CD4-positive, alpha-beta T cell treated with Interleukin-15 for 1 hour (primary cell): ENCODE results near the gene PRKG1.
"Not testable (repeated sequence)": the region's sequence is repeated elsewhere in the genome, so short reads cannot be mapped to it uniquely, and the experiment has no call there.

Experiments
- DNase-seq: peaks from one replicate; pipeline ENCODE4 v3.0.0-alpha.2; 2020

The PRKG1 gene

DNA sequence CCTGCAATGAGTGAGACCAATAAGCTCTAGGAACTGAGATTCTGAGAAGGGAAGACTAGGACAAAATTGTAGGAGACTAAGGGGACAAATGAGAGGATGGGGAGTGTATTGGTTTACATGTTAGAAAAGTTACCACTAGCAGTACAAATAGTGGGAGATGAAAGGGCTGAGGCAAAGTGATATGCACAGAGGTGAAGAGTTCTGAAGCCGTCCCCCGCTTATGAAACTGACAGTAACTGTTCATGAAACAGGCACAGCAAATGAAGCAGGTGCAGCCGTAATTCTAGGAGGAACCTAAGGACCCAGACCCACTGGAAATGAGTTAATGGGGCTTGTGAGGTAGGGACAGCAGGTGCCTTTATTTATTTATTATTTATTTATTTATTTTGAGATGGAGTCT lies 211.3 kb downstream of the PRKG1 start:
- no peak for DNase-seq

DNA sequence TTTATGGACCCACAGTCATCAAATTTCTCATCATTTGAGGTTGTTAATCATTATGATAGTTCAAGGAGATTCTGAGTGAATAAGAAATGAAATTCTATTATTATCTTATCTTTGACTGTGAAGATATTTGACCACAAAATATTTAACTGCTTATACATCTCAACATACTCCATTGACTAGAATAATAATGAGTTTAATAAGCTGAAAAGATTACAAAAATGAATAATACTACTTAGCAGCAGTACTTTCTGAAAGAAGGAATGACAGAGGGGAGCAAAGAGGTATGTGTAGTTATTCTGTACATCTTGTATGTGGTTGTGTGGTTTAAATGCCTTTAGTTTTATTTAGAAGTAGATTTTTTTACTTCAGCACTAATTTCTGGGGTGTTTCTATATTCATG lies 214.2 kb downstream of the PRKG1 start:
- DNase-seq = no peak

DNA sequence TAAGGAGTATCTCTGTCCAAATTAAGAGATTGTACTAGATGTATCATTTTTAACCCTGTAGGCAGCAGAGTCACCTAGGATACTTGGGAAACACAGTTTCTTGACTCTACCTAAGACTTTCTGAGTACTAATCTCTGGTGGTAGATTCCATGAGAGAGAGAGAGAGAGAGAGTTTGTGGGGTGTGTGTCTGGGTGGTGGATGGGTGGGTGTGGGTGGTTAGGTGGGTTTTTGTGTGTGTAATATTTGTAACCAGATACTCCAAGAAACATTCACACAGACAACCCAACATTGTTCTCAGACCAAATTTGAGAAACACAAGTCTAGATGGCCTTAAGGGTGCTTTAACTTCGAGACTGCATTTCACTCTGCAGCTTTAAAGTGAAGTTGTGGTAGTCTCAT lies 215.2 kb downstream of the PRKG1 start:
- DNase-seq = no peak

DNA sequence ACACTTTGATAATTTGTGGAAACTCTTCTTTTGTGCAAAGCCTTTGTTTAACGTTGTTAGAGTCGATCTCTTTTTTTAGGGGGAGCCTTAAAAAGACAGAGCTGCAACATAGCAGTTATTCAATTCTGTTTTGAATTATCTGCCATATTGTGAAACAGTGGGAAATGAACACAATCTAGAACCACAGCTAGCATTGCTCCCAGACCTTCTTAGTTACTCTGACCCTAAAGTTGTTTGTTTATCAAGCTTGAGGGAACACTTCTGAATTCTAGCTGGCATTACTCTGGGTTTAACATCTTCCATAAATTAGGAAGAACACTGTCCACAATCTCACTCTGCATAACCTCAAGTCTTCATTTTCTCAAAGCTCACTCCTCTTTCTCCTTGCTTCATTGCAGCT lies 217.7 kb downstream of the PRKG1 start:
- DNase-seq = no peak

DNA sequence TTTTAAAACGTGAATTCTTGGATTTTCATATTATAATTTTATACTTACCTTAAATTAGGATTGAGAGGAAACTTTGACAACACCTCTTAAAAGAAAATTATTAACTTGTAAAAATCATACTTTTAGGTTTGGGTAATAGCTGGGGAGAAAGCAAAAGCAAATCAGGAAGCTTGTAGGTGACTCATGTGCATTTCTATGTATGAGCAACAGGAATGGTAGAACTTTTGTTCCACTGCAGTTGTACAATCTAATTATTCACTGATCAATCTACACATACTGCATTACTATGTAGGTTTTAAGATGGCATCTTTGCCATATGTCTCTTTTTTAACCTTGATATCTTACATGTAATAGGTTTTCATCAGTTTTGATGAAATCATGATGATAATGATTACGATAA lies 223.2 kb downstream of the PRKG1 start:
- no peak for DNase-seq

DNA sequence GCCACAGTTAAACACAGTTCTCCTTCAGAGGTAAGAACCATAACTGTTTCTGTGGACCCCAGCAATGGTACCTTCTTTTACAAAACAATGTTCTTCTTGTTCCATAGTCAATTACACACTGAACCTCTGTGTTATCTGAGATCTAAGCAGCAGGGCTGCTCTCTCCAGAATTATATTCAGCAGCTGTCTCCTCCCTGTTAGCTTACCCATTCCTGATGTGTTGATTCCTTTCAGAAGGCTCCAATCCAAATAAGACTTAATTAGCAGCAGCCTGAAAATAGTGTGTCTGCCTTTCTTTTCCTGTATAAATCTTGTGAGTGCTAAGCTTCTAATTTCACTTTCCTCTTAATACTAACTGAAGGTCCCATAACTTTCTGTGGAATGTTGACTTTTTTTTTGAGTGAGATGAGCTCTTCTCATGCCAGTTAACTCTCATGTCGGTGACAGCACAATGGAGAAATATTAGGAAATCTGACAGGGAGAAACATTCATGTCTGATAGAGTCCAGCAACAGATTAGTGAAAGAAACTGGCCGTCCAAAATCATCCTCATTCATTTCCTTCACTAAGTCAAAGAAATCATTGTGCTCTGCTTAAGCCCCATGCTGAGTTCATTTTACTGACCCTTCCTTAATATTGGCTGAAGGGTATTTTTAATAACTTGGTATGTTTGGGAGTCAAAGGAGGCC lies 226.5 kb downstream of the PRKG1 start:
- no peak for DNase-seq

DNA sequence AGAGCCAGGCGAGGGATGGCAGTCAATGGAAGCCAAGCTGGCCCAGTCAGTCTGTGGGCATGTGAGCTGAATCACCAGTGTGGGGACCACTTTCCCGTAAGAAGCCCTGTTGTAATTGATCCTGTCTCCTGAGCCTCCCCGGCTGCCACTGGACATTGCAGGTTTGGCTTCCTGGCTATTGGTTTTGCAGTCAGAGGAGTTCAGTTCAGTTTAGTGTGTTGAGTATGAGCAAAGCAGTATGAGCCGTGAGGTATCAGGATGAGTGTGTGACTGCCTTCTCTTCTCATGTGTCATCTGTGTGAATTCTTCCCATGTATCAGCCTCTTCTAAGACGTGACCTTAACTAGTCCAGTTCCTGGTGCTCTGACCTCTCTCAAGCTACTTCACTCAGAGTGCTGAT lies 227.4 kb downstream of the PRKG1 start:
- DNase-seq = no peak

DNA sequence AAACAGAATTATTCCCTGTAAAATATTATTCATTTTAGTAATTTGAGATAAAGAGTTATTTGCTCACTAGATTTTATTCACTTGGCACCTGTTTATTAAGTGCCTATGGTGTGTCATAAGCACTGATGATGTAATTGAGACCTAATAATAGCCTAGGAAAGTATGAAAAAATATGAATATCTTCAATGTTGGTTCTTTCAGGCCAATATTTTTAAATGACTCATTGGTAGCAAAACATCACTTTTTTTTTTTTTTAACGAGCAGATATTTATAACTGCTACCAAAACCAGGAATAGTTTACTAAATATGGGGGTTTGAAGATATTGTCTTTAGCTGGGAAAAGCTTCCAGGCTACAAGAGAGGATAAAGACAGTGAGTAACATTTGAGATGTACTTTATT lies 228.0 kb downstream of the PRKG1 start:
- no peak for DNase-seq

DNA sequence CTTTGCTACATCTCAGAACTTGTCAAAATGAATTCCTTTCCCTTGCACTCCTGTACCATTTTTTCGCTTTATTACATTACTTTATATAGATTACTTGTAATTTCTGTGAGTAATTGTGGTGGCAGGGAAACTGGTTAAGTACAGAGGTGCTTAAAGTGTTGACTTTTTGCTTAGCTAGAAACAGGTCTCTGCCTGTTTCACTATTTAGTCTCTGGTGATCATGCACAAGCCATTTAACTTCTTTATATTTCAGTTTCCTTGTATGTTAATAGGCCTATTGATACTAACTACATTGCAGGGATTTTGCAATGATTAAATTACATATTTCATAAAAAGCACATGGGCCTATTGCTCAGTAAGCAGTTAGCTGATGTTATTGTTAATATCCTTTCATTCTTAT lies 233.8 kb downstream of the PRKG1 start:
- no peak for DNase-seq

DNA sequence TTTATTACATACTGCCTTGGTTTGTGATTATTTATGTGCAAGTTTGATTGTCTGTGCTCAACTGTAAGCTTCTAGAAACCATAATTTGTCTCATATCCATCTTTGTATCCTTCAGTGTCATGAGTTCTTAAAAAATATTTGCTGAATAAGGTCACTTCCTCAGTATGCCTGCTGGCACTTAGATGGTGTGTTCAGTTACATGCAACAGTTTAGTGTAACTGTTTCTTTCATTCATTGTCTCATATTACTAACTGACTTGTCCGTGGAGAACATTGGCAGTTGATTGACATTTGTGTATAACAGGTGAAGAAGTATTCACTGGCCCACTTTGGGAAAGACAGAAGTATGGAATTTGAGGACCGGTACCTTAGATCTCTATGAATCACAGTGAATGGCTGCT lies 236.9 kb downstream of the PRKG1 start:
- no peak for DNase-seq

DNA sequence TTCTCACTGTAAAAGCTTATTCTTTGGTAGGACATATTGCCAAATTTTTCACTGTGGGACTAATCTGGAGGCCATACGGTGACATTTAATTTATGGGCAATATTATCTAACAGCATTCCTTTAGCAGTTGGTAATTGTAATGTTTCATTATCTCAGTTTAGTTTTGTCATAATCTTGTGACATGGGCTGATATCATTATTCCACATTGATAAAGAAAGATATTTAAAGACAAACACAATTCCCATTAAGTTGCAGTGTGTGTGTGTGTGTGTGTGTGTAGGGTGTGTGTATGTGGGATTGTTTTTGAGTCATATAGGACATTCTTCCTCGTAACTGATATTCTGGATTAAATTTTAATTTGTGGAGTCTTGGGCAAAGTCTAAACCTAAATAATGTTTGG lies 238.5 kb downstream of the PRKG1 start:
- no peak for DNase-seq

DNA sequence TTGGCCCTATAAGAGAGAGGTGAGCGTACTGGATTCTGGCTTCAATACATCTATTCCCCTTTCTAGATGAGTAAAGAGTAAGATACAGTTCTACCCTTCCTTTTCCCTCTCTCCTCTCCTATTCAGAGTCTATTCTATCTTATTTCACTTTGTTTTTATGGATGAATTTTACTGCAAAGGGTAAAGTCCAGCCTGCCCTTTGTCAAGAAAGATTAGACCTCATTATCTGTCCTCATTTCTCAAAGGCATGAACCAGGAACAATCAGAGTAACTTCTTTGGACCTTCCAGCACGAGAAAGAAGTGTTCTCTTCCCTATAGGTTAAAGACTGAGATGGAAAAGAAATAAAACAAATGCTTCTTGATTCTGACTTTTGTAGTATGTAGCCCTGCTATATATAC lies 239.0 kb downstream of the PRKG1 start:
- DNase-seq = no peak

DNA sequence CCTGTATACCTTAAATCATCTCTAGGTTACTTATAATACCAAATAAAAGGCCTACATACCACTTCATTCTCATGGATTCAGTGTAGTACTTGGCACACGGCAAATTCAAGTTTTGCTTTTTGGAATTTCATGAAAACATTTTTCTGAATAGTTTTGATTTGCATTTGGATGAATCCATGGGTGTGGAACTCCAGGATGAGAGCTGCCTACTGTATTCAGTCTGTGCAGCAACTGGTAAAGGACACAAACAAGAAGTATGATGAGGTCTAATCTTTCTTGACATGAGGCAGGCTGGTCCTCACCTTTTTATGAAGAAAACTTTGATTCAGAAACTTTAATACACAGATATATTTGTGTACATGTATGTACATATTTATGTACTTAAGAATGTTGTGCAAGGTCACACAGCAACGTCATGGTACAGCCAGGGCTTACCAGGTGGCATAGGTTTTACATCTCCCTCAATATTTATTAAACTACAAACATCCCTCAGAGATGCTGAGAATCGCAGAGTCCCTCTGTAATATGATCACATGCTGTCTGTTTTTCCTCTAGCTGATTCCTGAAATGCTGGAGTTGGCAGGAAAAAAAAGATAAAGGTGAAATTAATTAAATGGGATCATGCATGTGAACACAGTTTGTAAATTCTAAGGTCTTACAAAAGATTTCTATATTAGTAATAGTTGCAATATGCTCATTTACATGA lies 239.6 kb downstream of the PRKG1 start:
- DNase-seq = no peak

DNA sequence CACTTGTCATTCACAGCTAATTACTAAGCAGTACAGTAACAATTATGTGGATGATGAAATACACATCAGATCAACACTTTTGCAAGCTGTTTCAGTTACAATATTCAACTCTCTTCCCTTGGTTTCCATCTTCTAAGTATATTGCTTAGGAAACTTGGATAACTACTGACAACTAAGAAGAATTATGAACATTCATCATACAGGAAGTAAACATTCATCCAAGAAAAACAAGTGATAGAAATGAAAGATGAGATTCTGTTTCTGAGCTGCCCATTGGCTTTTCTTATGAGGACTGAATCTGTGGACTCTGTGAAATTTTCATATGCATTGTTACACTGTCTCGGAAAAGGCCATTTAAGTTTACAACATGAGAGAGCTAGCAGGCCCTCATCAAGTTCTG lies 240.2 kb downstream of the PRKG1 start:
- DNase-seq = no peak

DNA sequence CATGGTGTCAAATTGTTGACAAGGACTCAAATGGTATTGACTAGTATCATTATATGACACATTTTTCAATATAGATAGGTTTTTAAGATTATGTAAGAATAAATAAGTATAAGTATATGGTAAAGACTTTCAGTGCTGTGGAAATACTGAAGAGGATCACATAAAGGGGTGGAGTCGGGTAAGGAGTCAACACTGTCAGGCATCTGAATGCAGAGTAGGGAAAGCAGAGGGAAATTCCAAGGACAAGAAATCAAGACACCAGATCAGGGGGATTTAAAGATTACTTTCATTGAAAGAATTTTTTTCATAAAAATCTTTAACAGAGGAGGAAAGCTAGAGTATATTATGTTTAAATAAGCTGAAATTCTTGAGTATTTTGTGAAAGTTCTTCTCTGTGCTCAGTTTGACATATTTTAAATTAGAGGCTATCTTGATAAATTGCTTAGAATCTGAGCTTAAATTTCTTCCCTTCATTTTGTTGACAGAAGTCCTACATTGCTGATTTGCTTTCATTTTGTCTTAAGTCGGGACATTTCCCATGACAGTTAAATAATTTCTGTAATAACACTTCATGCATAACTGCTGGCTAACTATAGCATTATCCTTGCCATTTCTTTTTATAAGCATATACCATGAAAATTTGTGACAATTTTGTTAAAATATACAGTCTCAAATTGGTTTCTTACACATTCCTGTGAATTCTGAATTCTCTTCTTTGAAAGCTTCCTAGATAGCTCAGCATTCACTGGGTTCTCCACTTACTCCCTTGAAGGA lies 244.3 kb downstream of the PRKG1 start:
- DNase-seq = no peak

DNA sequence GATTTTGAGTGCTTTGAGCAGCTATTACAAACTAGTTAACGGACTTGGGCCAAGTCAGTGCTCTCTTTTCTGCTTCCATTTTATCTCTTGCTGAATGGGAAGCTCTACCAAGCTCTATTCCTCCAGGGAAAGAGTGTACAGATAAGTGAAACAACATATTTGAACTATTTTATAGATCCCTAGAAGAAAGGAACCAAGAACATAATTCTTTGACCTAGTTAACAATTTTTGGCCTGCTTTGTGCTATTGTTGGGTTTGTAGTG lies 244.8 kb downstream of the PRKG1 start:
- DNase-seq = no peak

DNA sequence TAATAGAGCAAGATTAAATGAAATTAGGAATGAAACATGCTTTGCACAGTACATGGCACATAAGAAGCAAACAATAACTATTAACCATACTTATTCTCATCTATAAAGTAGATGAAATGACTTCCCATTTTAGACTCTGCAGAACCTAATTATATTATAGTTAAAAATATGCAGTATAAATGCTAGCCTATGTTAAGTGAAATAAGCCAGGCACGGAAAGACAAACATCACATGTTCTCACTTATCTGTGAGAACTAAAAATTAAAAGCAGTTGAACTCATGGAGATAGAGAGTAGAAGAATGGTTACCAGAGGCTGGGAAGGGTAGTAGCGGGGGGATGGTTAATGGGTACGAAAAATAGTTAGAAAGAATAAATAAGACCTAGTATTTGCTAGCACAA lies 247.0 kb downstream of the PRKG1 start:
- no peak for DNase-seq

DNA sequence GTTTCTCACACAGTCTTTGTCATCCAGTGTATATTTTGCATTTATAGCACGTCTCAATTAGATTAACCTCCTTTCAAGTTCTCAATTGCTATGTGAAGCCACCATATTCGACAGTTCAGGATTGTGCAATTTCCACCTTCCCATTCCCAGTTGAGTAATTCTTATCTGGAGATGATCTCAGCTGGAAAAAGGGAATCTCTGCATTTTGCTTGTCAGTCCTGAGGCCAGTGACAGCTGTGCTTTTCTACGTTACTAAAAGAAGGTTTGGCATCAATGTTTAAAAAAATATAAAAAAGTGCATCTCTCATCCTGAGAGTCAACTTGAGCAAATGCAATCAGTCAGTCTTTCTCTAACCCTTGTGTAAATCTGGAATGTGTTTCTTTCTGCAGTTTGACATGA lies 247.7 kb downstream of the PRKG1 start:
- DNase-seq = no peak

DNA sequence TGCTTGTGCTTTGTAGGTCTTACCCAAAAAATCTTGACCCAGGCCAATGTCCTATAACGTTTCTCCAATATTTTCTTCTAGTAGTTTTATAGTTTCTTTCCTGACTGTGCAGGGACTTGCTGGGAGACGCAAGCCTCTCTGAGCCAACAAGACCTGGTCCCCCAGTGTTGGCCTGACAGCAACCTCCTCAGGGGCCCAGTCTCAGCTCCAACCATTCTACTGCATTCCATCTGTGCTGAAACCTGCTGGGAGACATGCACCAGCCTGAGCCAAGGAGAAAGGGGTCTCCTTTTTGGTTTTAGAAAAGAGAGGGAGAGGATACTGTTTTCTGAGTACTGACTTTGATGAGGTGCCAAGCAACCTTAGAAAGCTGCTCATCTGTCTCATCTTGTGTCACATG lies 251.4 kb downstream of the PRKG1 start:
- DNase-seq = no peak

DNA sequence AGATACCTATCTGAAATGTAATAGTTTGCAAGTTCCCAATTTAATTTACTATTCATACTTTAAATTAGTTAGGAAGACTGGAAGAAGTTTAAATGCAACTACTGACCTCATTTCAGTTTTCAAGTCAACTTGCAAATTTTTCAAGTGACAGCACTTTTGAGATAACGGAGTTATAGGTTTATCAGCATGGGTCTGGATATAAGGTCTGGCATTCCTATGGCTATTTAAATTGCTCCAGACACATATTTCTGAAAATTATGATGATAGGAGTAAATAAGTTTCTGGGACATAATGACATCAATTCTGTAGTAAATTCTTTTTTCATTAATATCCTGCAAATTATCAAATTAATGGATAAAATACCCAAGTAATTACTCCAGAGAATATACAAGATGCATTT lies 251.9 kb downstream of the PRKG1 start:
- no peak for DNase-seq

DNA sequence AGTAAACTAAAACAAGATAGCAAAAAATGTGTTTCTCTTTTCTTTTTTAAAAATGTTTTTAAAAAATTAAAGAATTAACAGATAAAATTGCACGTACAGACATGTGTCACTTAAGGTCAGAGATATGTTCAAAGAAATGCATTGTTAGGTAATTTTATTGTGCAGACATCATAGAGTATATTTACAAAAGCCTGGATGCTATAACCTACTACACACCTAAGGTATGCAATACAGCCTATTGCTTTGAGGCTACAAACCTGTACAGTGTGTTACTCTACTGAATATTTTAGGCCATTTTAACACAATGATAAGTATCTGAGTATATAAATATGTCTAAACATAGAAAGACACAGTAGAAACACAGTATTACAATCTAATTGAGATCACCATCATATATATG lies 253.1 kb downstream of the PRKG1 start:
- DNase-seq = no peak

DNA sequence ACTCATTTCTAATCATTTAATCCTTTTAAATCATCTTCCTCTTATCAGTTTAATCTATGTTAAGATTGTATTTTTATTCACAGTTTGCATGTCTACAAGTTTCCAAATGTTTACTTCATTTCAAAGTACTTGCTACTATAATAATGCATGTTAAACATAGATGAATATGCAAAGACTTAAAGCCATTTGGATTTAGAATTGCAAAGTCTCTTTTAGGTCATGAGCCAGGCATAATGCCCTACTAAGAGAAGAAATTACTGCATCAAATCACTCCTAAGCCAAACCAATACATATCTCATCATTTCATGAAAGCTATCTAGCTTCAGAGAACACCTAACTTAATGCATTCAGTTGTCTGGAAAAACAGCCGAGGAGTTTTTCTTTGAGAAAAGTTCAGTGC lies 266.1 kb downstream of the PRKG1 start:
- no peak for DNase-seq

DNA sequence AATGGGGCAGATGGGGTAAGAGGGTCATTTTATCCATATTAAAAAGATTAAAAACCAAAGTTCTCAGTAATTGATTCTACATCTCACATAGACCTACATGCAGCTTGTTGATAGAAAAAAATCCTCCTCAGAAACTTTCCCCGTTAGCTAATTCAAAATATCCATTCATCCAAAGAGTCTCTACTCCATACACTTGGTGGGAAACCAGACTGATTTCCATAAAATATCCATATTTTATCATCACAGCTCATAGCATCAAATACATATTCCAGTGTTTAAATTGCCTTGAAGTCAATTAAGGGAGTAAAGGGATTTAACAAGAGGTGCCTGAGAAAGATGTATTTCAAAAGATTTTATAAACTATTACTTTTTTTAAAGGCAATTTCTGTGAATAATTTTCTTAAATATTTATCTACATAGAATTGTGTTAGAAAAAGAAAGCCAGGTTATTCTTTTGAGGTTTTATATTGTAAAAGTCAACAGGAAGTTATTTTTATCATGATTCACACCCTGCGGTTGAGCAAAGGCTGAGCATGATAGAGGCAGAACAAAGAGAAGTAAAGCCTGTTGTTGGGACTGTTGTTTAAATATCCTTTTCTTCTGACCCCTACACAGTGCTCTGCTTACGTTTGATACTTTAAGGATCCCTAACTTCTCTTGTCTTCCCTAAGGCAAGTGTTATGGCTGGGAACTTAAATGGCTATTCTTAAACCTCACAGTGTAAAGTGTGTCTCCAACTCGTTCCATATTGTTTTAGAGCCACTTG lies 266.7 kb downstream of the PRKG1 start:
- no peak for DNase-seq

DNA sequence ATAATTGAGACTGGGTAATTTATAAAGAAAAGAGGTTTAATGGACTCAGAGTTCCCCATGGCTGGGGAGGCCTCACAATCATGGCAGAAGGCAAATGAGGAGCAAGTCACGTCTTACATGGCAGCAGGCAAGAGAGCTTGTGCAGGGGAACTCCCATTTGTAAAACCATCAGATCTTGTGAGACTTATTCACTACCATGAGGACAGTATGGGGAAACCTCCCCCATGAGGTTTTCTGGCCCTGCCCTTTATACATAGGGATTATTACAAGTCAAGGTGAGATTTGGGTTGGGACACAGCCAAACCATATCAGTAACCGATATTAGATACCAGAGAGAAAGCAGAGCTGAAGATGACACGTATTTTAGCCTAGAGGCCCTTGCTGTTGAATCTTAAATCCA lies 267.5 kb downstream of the PRKG1 start:
- DNase-seq = not testable (repeated sequence)
